Adrenal gland (tissue), 12 donors: ENCODE data around the gene FNBP1. TPM values are rescaled to one million over a fixed set of nuclear protein-coding genes. Genes with fewer than 3 reads are reported as not detected.

ENCODE experiments used
- DNase-seq, 7 donors: peaks; one replicate each; pipeline ENCODE4 v3.0.0-alpha.2; 2019 to 2020
- H3K27ac ChIP-seq, 5 donors: fragments of 200-600 bp; sonication (generic) in 4 of 5; 1 replicate in 3 of 5; 2 replicates in 2 of 5; pipeline versions ENCODE4 v1.5.1 to v1.8.0; 2016 to 2020; ENCODE audit warnings: mild to moderate bottlenecking in 1 of 5
- H3K27me3 ChIP-seq: fragments of 200-600 bp; 2 replicates; pipeline ENCODE4 v1.8.0; 2021
- H3K36me3 ChIP-seq, 2 donors: fragments of 200-600 bp; replicated peaks in 1 of 2; 1 replicate in 1 of 2; 2 replicates in 1 of 2; pipeline versions ENCODE4 v1.5.1 to v1.8.0; 2018 to 2022
- H3K4me1 ChIP-seq, 2 donors: fragments of 200-600 bp; replicated peaks in 1 of 2; 1 replicate in 1 of 2; 2 replicates in 1 of 2; pipeline versions ENCODE4 v1.5.1 to v1.8.0; 2018 to 2021
- H3K4me3 ChIP-seq, 4 donors: fragments of 200-600 bp; sonication (generic) in 3 of 4; one replicate each; pipeline ENCODE4 v1.5.1; 2016 to 2018
- H3K9me3 ChIP-seq, 3 donors: fragments of 200-600 bp; sonication (generic) in 1 of 3; replicated peaks in 1 of 3; 1 replicate in 2 of 3; 2 replicates in 1 of 3; pipeline versions ENCODE4 v1.5.1 to v1.8.0; 2016 to 2021
- CTCF ChIP-seq, 6 experiments: fragments of 450-650 bp in 4 of 6; fragments of 200-600 bp in 2 of 6; sonication (generic) in 1 of 6; IDR thresholded peaks; 1 replicate in 5 of 6; 2 replicates in 1 of 6; pipeline versions ENCODE4 v1.5.1 to v1.8.0; 2016 to 2021; ENCODE audit warnings: antibody characterized with exemption in 6 of 6, mild to moderate bottlenecking in 2 of 6, moderate library complexity in 1 of 6
- POLR2A ChIP-seq, 2 donors: fragments of 450-650 bp; IDR thresholded peaks; one replicate each; pipeline ENCODE4 v1.6.1; 2017; ENCODE audit warnings: antibody characterized with exemption in 2 of 2, mild to moderate bottlenecking in 2 of 2, moderate library complexity in 1 of 2
- WGBS, 4 donors: extraction: QIAGEN DNeasy Blood & Tissue Kit in 2 of 4; methylation state at CpG; one replicate each; pipeline versions ENCODE4 v1.1.5 to v1.1.7; 2013 to 2017; 5-methylcytosine and 5-hydroxymethylcytosine counted together
- intact Hi-C, 2 donors: fragments of 100-400 bp; cut with DNase I; formaldehyde crosslinking; loops; one replicate each; pipeline versions ENCODE4 v1.14.1 to v1.15.0; 2022 to 2023
- polyA plus RNA-seq, 3 donors: library from polyadenylated mRNA; stranded (reverse); fragments of 200-250 nt in 2 of 3; fragments of 350-450 nt in 1 of 3; fragmentation: Illumina TruSeq in 1 of 3; extraction: RNeasy Lipid Tissue Mini Kit (QIAGEN cat#74804) in 1 of 3; gene quantifications; one replicate each; pipeline ENCODE4 v1.2.3, GENCODE V29; 2013 to 2014
- total RNA-seq, 9 donors: library from RNA; depleted of rRNA in 4 of 9; stranded (reverse); fragments of >200 nt in 4 of 9; fragments of 120-200 nt in 1 of 9; fragmentation: NEBNext Ultra II Directional in 1 of 9; extraction: Animal tissue kit (Norgen Biotek cat#: 25700) in 1 of 9; gene quantifications; one replicate each; pipeline versions ENCODE4 v1.1.0 to v1.2.4, GENCODE V29; 2013 to 2023
- donor health status: healthy with polysubstance abuse.
- donor health status: Bipolar disorder and iron deficiency.
- donor health status: DM: yes; HTN: yes; CAD: no.
- donor health status: DM: no; HTN: no; CAD: no.
- donor health status: DM: no; HTN: no; CAD: no.
- donor health status: DM: yes; HTN: yes; CAD: no.

FNBP1 gene
- total and polyA plus RNA-seq, 12 donors: 15.3 to 40.4 (median 24.0) TPM

- WGBS, 4 donors: 82 to 88% (median 83%) methylated on average over 8 of the region's 8 CpGs
- TF ChIP-seq CTCF (IDR thresholded peaks at IDR 0.05): no peak
- TF ChIP-seq POLR2A (IDR thresholded peaks at IDR 0.05): no peak
Measured at GRCh38 chr9:129979071-129979745, 63.8 kb downstream of the FNBP1 start.

GRCh38 chr9:129972816-129973215 is 70.2 kb downstream of the FNBP1 start:
- peaks cover 0 to 2% of the 10 kb centered on the region in 2 donors for H3K36me3 ChIP-seq
- no peaks in the 10 kb centered on the region for H3K27me3 ChIP-seq
- H3K27ac ChIP-seq: no peak overlapping the region
- no peak for TF ChIP-seq POLR2A (IDR thresholded peaks at IDR 0.05)
- TF ChIP-seq CTCF (IDR thresholded peaks at IDR 0.05): no peak
- peaks cover 6 to 19% of the 10 kb centered on the region in 2 donors for H3K4me1 ChIP-seq
- intact Hi-C loops: no loop called here
- H3K9me3 ChIP-seq: no peaks in the 10 kb centered on the region
- H3K4me3 ChIP-seq: no peak overlapping the region
- peak in 2 of 7 donors; percentile 7 to 14 for DNase-seq
- WGBS, 4 donors: 90 to 91% (median 90%) methylated on average over 4 of the region's 4 CpGs

More at GRCh38 chr9:129979071-129979745, 63.8 kb downstream of the FNBP1 start:
- no peak for DNase-seq
- intact Hi-C loops: no loop called here
- Histone ChIP-seq H3K27me3 (no peaks in the 10 kb centered on the region), H3K36me3 (peaks cover 0 to 7% of the 10 kb centered on the region in 2 donors), H3K9me3 (no peaks in the 10 kb centered on the region), H3K4me3 (no peak overlapping the region), H3K4me1 (peaks cover 0 to 3% of the 10 kb centered on the region in 2 donors), H3K27ac (peak overlapping the region in 2 of 5 donors; percentile 8 to 13)

GRCh38 chr9:129968690-129969485 is 74.1 kb downstream of the FNBP1 start:
- DNase-seq: peak in 5 of 7 donors; percentile 23 to 64 (median 48)
- Histone ChIP-seq H3K27me3 (no peaks in the 10 kb centered on the region), H3K4me3 (no peak overlapping the region), H3K27ac (peak overlapping the region in 4 of 5 donors; percentile 44 to 73 (median 60)), H3K9me3 (no peaks in the 10 kb centered on the region), H3K4me1 (peaks cover 6 to 31% of the 10 kb centered on the region in 2 donors), H3K36me3 (no peaks in the 10 kb centered on the region)
- WGBS, 4 donors: 37 to 44% (median 38%) methylated on average over 4 of the region's 4 CpGs
- TF ChIP-seq CTCF (IDR thresholded peaks at IDR 0.05) (no peak), POLR2A (IDR thresholded peaks at IDR 0.05) (no peak)
- intact Hi-C loops: no loop called here
